HG02981 (cell line): Measurements from ENCODE around the gene PSTPIP1.
A peak's percentile ranks its signal among the peaks of the same experiment; 100 is the strongest.

Experiments
- ATAC-seq: cut with Tn5 transposase; IDR thresholded peaks from one replicate; pipeline ENCODE4 v1.9.1; 2021; ENCODE audit warnings: mild to moderate bottlenecking, moderate library complexity; ENCODE audit not compliant: unreplicated experiment

PSTPIP1 gene

GRCh38 chr15:76978522-76979330 lies 16.2 kb upstream of the PSTPIP1 start:
- no peak for ATAC-seq

- no peak for ATAC-seq
These were observed 15.5 kb upstream of the PSTPIP1 start for GRCh38 chr15:76979331-76979925.

GRCh38 chr15:76979996-76980520 lies 14.9 kb upstream of the PSTPIP1 start:
- ATAC-seq: no peak

GRCh38 chr15:76982356-76982755 lies 12.6 kb upstream of the PSTPIP1 start:
- ATAC-seq: no peak

- no peak for ATAC-seq
These were observed 12.2 kb upstream of the PSTPIP1 start for GRCh38 chr15:76982756-76983155.

- ATAC-seq: no peak
These were observed 11.1 kb upstream of the PSTPIP1 start for GRCh38 chr15:76983590-76984375.

GRCh38 chr15:76986743-76987142 lies 8.2 kb upstream of the PSTPIP1 start:
- ATAC-seq: no peak

GRCh38 chr15:76987276-76987675 lies 7.7 kb upstream of the PSTPIP1 start:
- ATAC-seq: no peak

GRCh38 chr15:76987896-76988860 lies 6.7 kb upstream of the PSTPIP1 start:
- peak; percentile 75 for ATAC-seq

GRCh38 chr15:76988867-76989780 lies 5.8 kb upstream of the PSTPIP1 start:
- ATAC-seq: peak; percentile 7

- no peak for ATAC-seq
These were observed 3.9 kb upstream of the PSTPIP1 start for GRCh38 chr15:76991048-76991447.

- no peak for ATAC-seq
These were observed 2.9 kb upstream of the PSTPIP1 start for GRCh38 chr15:76991741-76992645.

- no peak for ATAC-seq
These were observed 1.7 kb upstream of the PSTPIP1 start for GRCh38 chr15:76993114-76993725.

- no peak for ATAC-seq
These were observed 925 bp upstream of the PSTPIP1 start for GRCh38 chr15:76994001-76994400.

GRCh38 chr15:76994496-76994895 lies 430 bp upstream of the PSTPIP1 start:
- no peak for ATAC-seq

- ATAC-seq: no peak
These were observed 1.2 kb downstream of the PSTPIP1 start for GRCh38 chr15:76996076-76996525.

- ATAC-seq: no peak
These were observed 1.8 kb downstream of the PSTPIP1 start for GRCh38 chr15:76996526-76997401.
